ENCODE data around the gene CORO2B. TPM values are rescaled to one million over a fixed set of nuclear protein-coding genes. Genes with fewer than 3 reads are reported as not detected.

The CORO2B gene
- total and polyA plus RNA-seq, 5 donors = 5.8 to 13.7 (median 11.1) TPM

GRCh38 chr15:68666120-68666811, 87.5 kb downstream of the CORO2B start:
- Histone ChIP-seq H3K4me1 (ENCODE audit: control insufficient read depth, insufficient read depth, low read length) (peaks cover 3% of the 10 kb centered on the region), H3K27ac (ENCODE audit: low read length) (no peak overlapping the region), H3K4me3 (ENCODE audit: low read length) (no peak overlapping the region), H3K27me3 (ENCODE audit: control insufficient read depth, insufficient read depth) (no peaks in the 10 kb centered on the region), H3K9me3 (ENCODE audit: control insufficient read depth, low read length) (no peaks in the 10 kb centered on the region)
- 76% methylated on average over 6 of the region's 6 CpGs for WGBS
- intact Hi-C loops (cut with DNase I) = no loop called here
- ATAC-seq (no peak), DNase-seq (no peak)

- H3K4me3 ChIP-seq (ENCODE audit: low read length) = no peak overlapping the region
- intact Hi-C loops (cut with DNase I) = no loop called here
- peaks cover 3% of the 10 kb centered on the region for H3K4me1 ChIP-seq (ENCODE audit: control insufficient read depth, insufficient read depth, low read length)
- DNase-seq = no peak
- H3K27ac ChIP-seq (ENCODE audit: low read length) = no peak overlapping the region
- H3K9me3 ChIP-seq (ENCODE audit: control insufficient read depth, low read length) = no peaks in the 10 kb centered on the region
- no peaks in the 10 kb centered on the region for H3K27me3 ChIP-seq (ENCODE audit: control insufficient read depth, insufficient read depth)
- ATAC-seq = no peak
- 82% methylated on average over 12 of the region's 12 CpGs for WGBS
Measured at GRCh38 chr15:68666812-68667450, 88.1 kb downstream of the CORO2B start.

- intact Hi-C loops (cut with DNase I) = no loop called here
- Histone ChIP-seq H3K9me3 (ENCODE audit: control insufficient read depth, low read length) (no peaks in the 10 kb centered on the region), H3K4me1 (ENCODE audit: control insufficient read depth, insufficient read depth, low read length) (peaks cover 3% of the 10 kb centered on the region), H3K4me3 (ENCODE audit: low read length) (no peak overlapping the region), H3K27ac (ENCODE audit: low read length) (no peak overlapping the region), H3K27me3 (ENCODE audit: control insufficient read depth, insufficient read depth) (no peaks in the 10 kb centered on the region)
- DNase-seq (no peak), ATAC-seq (no peak)
- WGBS = 93% methylated on average over 18 of the region's 18 CpGs
Measured at GRCh38 chr15:68667800-68668625, 89.2 kb downstream of the CORO2B start.

GRCh38 chr15:68668926-68669600, 90.3 kb downstream of the CORO2B start:
- peaks cover 3% of the 10 kb centered on the region for H3K4me1 ChIP-seq (ENCODE audit: control insufficient read depth, insufficient read depth, low read length)
- H3K27ac ChIP-seq (ENCODE audit: low read length) = no peak overlapping the region
- intact Hi-C loops (cut with DNase I) = no loop called here

GRCh38 chr15:68672251-68672650, 93.5 kb downstream of the CORO2B start:
- Histone ChIP-seq H3K4me1 (ENCODE audit: control insufficient read depth, insufficient read depth, low read length) (peaks cover 3% of the 10 kb centered on the region), H3K27ac (ENCODE audit: low read length) (no peak overlapping the region), H3K9me3 (ENCODE audit: control insufficient read depth, low read length) (no peaks in the 10 kb centered on the region), H3K27me3 (ENCODE audit: control insufficient read depth, insufficient read depth) (no peaks in the 10 kb centered on the region), H3K4me3 (ENCODE audit: low read length) (no peak overlapping the region)
- intact Hi-C loops (cut with DNase I) = loop anchor here in 3 of 4 donors (5.0 to 10.0 kb wide), 3 partner anchors 100 to 203 kb away; no protein-coding TSS in a partner anchor
- ATAC-seq (no peak), DNase-seq (no peak)
- 64% methylated on average over 4 of the region's 4 CpGs for whole genome bisulfite sequencing

More at GRCh38 chr15:68668926-68669600, 90.3 kb downstream of the CORO2B start:
- Histone ChIP-seq H3K4me3 (ENCODE audit: low read length) (no peak overlapping the region), H3K9me3 (ENCODE audit: control insufficient read depth, low read length) (no peaks in the 10 kb centered on the region), H3K27me3 (ENCODE audit: control insufficient read depth, insufficient read depth) (no peaks in the 10 kb centered on the region)
- ATAC-seq = no peak
- WGBS = 75% methylated on average over 11 of the region's 11 CpGs
- no peak for DNase-seq

- Histone ChIP-seq H3K4me1 (ENCODE audit: control insufficient read depth, insufficient read depth, low read length) (peaks cover 3% of the 10 kb centered on the region), H3K4me3 (ENCODE audit: low read length) (no peak overlapping the region), H3K9me3 (ENCODE audit: control insufficient read depth, low read length) (no peaks in the 10 kb centered on the region), H3K27me3 (ENCODE audit: control insufficient read depth, insufficient read depth) (no peaks in the 10 kb centered on the region), H3K27ac (ENCODE audit: low read length) (no peak overlapping the region)
- ATAC-seq = no peak
- no peak for DNase-seq
- WGBS = 82% methylated on average over 4 of the region's 4 CpGs
- intact Hi-C loops (cut with DNase I) = loop anchor here in 3 of 4 donors (5.0 to 10.0 kb wide), 3 partner anchors 100 to 202 kb away; no protein-coding TSS in a partner anchor
Measured at GRCh38 chr15:68672781-68673205, 94.0 kb downstream of the CORO2B start.

GRCh38 chr15:68674975-68675374, 96.2 kb downstream of the CORO2B start:
- no peak for ATAC-seq
- Histone ChIP-seq H3K9me3 (ENCODE audit: control insufficient read depth, low read length) (no peaks in the 10 kb centered on the region), H3K4me1 (ENCODE audit: control insufficient read depth, insufficient read depth, low read length) (no peaks in the 10 kb centered on the region), H3K27me3 (ENCODE audit: control insufficient read depth, insufficient read depth) (no peaks in the 10 kb centered on the region), H3K27ac (ENCODE audit: low read length) (no peak overlapping the region), H3K4me3 (ENCODE audit: low read length) (no peak overlapping the region)
- intact Hi-C loops (cut with DNase I) = loop anchor here (1.0 to 10.0 kb wide), 5 partner anchors 103 to 200 kb away; no protein-coding TSS in a partner anchor
- DNase-seq = no peak
- WGBS = 58% methylated on average over 5 of the region's 5 CpGs

GRCh38 chr15:68676011-68676605, 97.3 kb downstream of the CORO2B start:
- H3K27me3 ChIP-seq (ENCODE audit: control insufficient read depth, insufficient read depth) = no peaks in the 10 kb centered on the region
- H3K9me3 ChIP-seq (ENCODE audit: control insufficient read depth, low read length) = no peaks in the 10 kb centered on the region
- no peak for DNase-seq
- WGBS = 87% methylated on average over 7 of the region's 7 CpGs
- no peaks in the 10 kb centered on the region for H3K4me1 ChIP-seq (ENCODE audit: control insufficient read depth, insufficient read depth, low read length)
- H3K4me3 ChIP-seq (ENCODE audit: low read length) = no peak overlapping the region
- H3K27ac ChIP-seq (ENCODE audit: low read length) = no peak overlapping the region
- intact Hi-C loops (cut with DNase I) = loop anchor here in 1 of 4 donors (10.0 kb wide), 1 partner anchor 199 kb away; no protein-coding TSS in a partner anchor
- no peak for ATAC-seq

- H3K9me3 ChIP-seq (ENCODE audit: control insufficient read depth, low read length) = no peaks in the 10 kb centered on the region
- no peak for ATAC-seq
- H3K27ac ChIP-seq (ENCODE audit: low read length) = no peak overlapping the region
- 89% methylated on average over 4 of the region's 4 CpGs for WGBS
- intact Hi-C loops (cut with DNase I) = loop anchor here in 1 of 4 donors (10.0 kb wide), 1 partner anchor 198 kb away; no protein-coding TSS in a partner anchor
- H3K4me1 ChIP-seq (ENCODE audit: control insufficient read depth, insufficient read depth, low read length) = no peaks in the 10 kb centered on the region
- H3K4me3 ChIP-seq (ENCODE audit: low read length) = no peak overlapping the region
- no peaks in the 10 kb centered on the region for H3K27me3 ChIP-seq (ENCODE audit: control insufficient read depth, insufficient read depth)
- DNase-seq = no peak
Measured at GRCh38 chr15:68676926-68677325, 98.1 kb downstream of the CORO2B start.

GRCh38 chr15:68677996-68678395, 99.2 kb downstream of the CORO2B start:
- no peak overlapping the region for H3K27ac ChIP-seq (ENCODE audit: low read length)
- intact Hi-C loops (cut with DNase I) = loop anchor here in 1 of 4 donors (10.0 kb wide), 1 partner anchor 197 kb away; no protein-coding TSS in a partner anchor
- no peaks in the 10 kb centered on the region for H3K9me3 ChIP-seq (ENCODE audit: control insufficient read depth, low read length)
- DNase-seq (no peak), ATAC-seq (no peak)
- no peaks in the 10 kb centered on the region for H3K4me1 ChIP-seq (ENCODE audit: control insufficient read depth, insufficient read depth, low read length)
- no peak overlapping the region for H3K4me3 ChIP-seq (ENCODE audit: low read length)
- 88% methylated on average over 3 of the region's 3 CpGs for WGBS
- no peaks in the 10 kb centered on the region for H3K27me3 ChIP-seq (ENCODE audit: control insufficient read depth, insufficient read depth)

Data from right cardiac atrium (tissue), 5 donors.